Measurements from ENCODE around the gene NOL9. TPM values are rescaled to one million over a fixed set of nuclear protein-coding genes. Genes with fewer than 3 reads are reported as not detected.
"Not testable (repeated sequence)": the region's sequence is repeated elsewhere in the genome, so short reads cannot be mapped to it uniquely, and the experiment has no call there.

NOL9 gene
- total RNA-seq, 1 donor from 2014 or later, result 58.5 TPM

GRCh38 chr1:6574025-6574620, 19.8 kb upstream of the NOL9 start:
- intact Hi-C loops (cut with micrococcal nuclease), result no loop called here

GRCh38 chr1:6572653-6573383, 18.5 kb upstream of the NOL9 start:
- intact Hi-C loops (cut with micrococcal nuclease), result no loop called here

- intact Hi-C loops (cut with micrococcal nuclease), result no loop called here
These were observed 16.7 kb upstream of the NOL9 start for GRCh38 chr1:6570987-6571386.

GRCh38 chr1:6570100-6570499, 15.8 kb upstream of the NOL9 start:
- intact Hi-C loops (cut with micrococcal nuclease), result no loop called here

- intact Hi-C loops (cut with micrococcal nuclease), result no loop called here
These were observed 14.7 kb upstream of the NOL9 start for GRCh38 chr1:6569033-6569432.

- intact Hi-C loops (cut with micrococcal nuclease), result no loop called here
These were observed 6.0 kb upstream of the NOL9 start for GRCh38 chr1:6560267-6560666.

- intact Hi-C loops (cut with micrococcal nuclease), result not testable (repeated sequence)
These were observed 4.8 kb upstream of the NOL9 start for GRCh38 chr1:6559161-6559560.

GRCh38 chr1:6557597-6557996, 3.3 kb upstream of the NOL9 start:
- intact Hi-C loops (cut with micrococcal nuclease), result no loop called here

GRCh38 chr1:6554907-6555778, 830 bp upstream of the NOL9 start, which contains the start of gene TAS1R1:
Gene TAS1R1 (plus strand): TSS chr1:6555307. CDS start chr1:6555374, 67 bp downstream.
- intact Hi-C loops (cut with micrococcal nuclease), result loop anchor here (1.0 to 2.0 kb wide), 6 partner anchors 10 to 146 kb away; partner anchors contain the start of gene DNAJC11

- intact Hi-C loops (cut with micrococcal nuclease), result no loop called here
These were observed 7.0 kb downstream of the NOL9 start for GRCh38 chr1:6547301-6547700.

GRCh38 chr1:6546326-6546725, 8.0 kb downstream of the NOL9 start:
- intact Hi-C loops (cut with micrococcal nuclease), result no loop called here

GRCh38 chr1:6545276-6546112, 8.8 kb downstream of the NOL9 start:
- intact Hi-C loops (cut with micrococcal nuclease), result loop anchor here (1.0 to 2.0 kb wide), 2 partner anchors 9 to 57 kb away; partner anchors contain the start of genes KLHL21 and NOL9

- intact Hi-C loops (cut with micrococcal nuclease), result loop anchor here (1.0 to 2.0 kb wide), 2 partner anchors 9 to 58 kb away; partner anchors contain the start of genes KLHL21 and NOL9
These were observed 9.5 kb downstream of the NOL9 start for GRCh38 chr1:6544831-6545230.

GRCh38 chr1:6538956-6539355, 15.4 kb downstream of the NOL9 start:
- intact Hi-C loops (cut with micrococcal nuclease), result no loop called here

GRCh38 chr1:6536291-6536690, 18.0 kb downstream of the NOL9 start:
- intact Hi-C loops (cut with micrococcal nuclease), result no loop called here

- intact Hi-C loops (cut with micrococcal nuclease), result no loop called here
These were observed 19.1 kb downstream of the NOL9 start for GRCh38 chr1:6535214-6535613.

GRCh38 chr1:6534248-6534822, 20.0 kb downstream of the NOL9 start:
- intact Hi-C loops (cut with micrococcal nuclease), result no loop called here

- intact Hi-C loops (cut with micrococcal nuclease), result no loop called here
These were observed 22.3 kb downstream of the NOL9 start for GRCh38 chr1:6531996-6532395.

GRCh38 chr1:6530504-6531160, 23.7 kb downstream of the NOL9 start:
- intact Hi-C loops (cut with micrococcal nuclease), result no loop called here

- intact Hi-C loops (cut with micrococcal nuclease), result no loop called here
These were observed 25.8 kb downstream of the NOL9 start for GRCh38 chr1:6528492-6528891.

All from T-helper 2 cell treated with Interferon-gamma antibody and Interleukin-4, amounts not matched to agents 100 ng/mL and 5 ng/mL, for 36 hours (primary cell).